HUES6 (cell line): ENCODE measurements around the gene AHNAK.
A peak's percentile ranks its signal among the peaks of the same experiment; 100 is the strongest.

Experiments
- H3K27ac ChIP-seq: 2 replicates; pipeline ENCODE4 v1.7.0; 2013; ENCODE audit warnings: low read depth, mild to moderate bottlenecking, low read length, inconsistent platforms
- H3K27me3 ChIP-seq: 2 replicates; pipeline ENCODE4 v1.6.1; 2013; ENCODE audit warnings: low read length; ENCODE audit not compliant: control insufficient read depth, insufficient read depth
- H3K36me3 ChIP-seq: 2 replicates; pipeline ENCODE4 v1.6.1; 2013; ENCODE audit warnings: low read length; ENCODE audit not compliant: control insufficient read depth, insufficient read depth
- H3K4me1 ChIP-seq: 2 replicates; pipeline ENCODE4 v1.6.1; 2013; ENCODE audit warnings: low read length; ENCODE audit not compliant: control insufficient read depth, insufficient read depth
- H3K4me3 ChIP-seq: 2 replicates; pipeline ENCODE4 v1.5.1; 2013; ENCODE audit warnings: low read depth, low read length
- H3K9ac ChIP-seq: one replicate; pipeline ENCODE4 v1.6.1; 2013; ENCODE audit warnings: mild to moderate bottlenecking, low read length
- H3K9me3 ChIP-seq: 2 replicates; pipeline ENCODE4 v1.6.1; 2013; ENCODE audit warnings: low read depth, low read length; ENCODE audit not compliant: control insufficient read depth, insufficient read depth

AHNAK gene

GRCh38 chr11:62508336-62509058 is 38.1 kb downstream of the AHNAK start:
- Histone ChIP-seq H3K9ac (peak overlapping the region; percentile 39), H3K4me3 (peak overlapping the region; percentile 25; the same call in 1 of the 2 replicates), H3K4me1 (peaks cover 34% of the 10 kb centered on the region), H3K27ac (peak overlapping the region; percentile 27; the same call in 1 of the 2 replicates), H3K9me3 (no peaks in the 10 kb centered on the region), H3K27me3 (peaks cover 6% of the 10 kb centered on the region; the same call in 1 of the 2 replicates), H3K36me3 (no peaks in the 10 kb centered on the region)

DNA sequence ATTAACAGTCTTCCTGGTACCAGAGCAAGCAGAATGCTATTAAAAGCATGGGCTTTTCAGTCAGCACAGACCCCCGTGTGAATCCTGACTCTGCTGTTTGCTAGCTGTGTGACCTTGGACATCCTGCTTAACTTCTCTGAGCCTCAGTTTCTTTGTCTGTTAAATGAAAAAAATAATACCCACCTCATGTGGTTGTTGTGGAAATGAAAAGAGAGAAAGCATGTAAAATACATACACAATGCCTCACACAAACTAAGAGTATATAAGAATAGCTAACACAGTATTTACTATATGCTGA is 39.5 kb downstream of the AHNAK start:
- Histone ChIP-seq H3K27ac (no peak overlapping the region), H3K4me3 (no peak overlapping the region), H3K4me1 (peaks cover 36% of the 10 kb centered on the region), H3K36me3 (no peaks in the 10 kb centered on the region), H3K9ac (no peak overlapping the region), H3K9me3 (no peaks in the 10 kb centered on the region), H3K27me3 (peaks cover 6% of the 10 kb centered on the region; the same call in 1 of the 2 replicates)

DNA sequence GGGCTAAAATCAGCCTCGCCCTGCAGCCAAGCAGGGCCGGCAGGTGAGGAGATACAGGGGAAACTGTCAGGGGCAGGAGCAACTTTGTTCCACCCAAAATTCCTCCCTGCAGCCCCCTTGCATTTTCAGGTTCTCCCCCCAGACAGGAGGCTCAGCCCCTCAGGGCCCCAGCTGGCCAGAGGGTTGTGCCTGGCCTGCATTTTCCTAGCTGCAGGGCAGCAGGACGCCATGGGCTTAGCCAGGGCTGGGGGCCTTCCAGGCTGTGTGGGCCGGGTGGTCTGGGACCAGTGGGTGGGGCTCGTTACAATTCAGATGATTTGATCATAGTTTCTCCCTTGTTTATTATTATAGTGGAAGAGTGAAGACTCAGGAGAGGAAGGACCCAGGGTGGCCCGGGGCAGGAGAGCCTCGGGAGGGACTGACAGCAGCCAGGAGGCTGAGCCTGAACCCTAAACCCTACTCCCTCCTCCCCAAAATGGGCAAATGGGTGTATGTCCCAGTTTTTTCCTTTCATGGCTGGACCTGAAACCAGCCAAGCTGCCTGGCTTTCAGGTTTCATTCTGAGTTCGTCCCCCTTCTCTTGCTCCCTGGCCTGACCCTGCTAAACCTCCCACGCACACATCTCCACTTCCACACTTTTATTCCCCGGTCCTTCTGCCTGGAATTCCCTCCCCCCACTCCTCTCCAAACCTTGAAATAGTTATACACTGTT is 40.0 kb downstream of the AHNAK start:
- H3K9me3 ChIP-seq = no peaks in the 10 kb centered on the region
- peaks cover 41% of the 10 kb centered on the region for H3K4me1 ChIP-seq
- peaks cover 6% of the 10 kb centered on the region; the same call in 1 of the 2 replicates for H3K27me3 ChIP-seq
- H3K36me3 ChIP-seq = no peaks in the 10 kb centered on the region
- no peak overlapping the region for H3K9ac ChIP-seq
- no peak overlapping the region for H3K4me3 ChIP-seq
- H3K27ac ChIP-seq = no peak overlapping the region

DNA sequence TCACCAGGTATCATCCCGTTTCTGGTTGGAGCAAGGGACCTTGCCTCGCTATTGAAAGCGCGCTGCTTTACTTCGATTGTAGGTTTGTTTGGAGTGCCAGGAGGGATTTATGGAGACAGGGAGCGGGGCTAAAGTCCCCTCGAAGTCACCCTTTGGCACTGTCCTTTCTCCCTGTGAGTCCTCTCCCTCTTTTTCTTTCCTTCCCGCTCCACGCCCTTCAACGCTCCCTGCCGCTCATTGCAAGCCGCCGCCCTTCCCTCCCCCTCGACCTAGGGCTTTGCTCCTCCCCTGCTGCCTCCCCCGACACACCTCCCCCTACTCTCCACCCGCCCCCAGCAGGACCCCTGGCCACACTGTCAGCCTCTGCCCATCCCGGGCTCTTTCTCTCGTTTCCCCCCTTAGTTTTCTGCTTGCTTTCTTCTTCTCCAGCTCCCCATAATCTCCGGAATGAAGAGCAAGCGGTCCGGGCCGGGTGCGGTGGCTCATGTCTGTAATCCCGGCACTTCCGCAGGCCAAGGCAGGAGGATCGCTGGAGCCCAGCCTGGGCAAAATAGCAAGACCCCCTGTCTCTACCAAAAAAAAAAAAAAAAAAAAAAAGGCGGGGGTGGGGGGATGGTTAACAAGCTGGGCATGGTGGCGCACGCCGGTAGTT is 41.0 kb downstream of the AHNAK start:
- Histone ChIP-seq H3K27ac (no peak overlapping the region), H3K27me3 (peaks cover 6% of the 10 kb centered on the region; the same call in 1 of the 2 replicates), H3K36me3 (no peaks in the 10 kb centered on the region), H3K4me3 (peak overlapping the region; percentile 47), H3K9ac (peak overlapping the region; percentile 27), H3K4me1 (peaks cover 46% of the 10 kb centered on the region), H3K9me3 (no peaks in the 10 kb centered on the region)

DNA sequence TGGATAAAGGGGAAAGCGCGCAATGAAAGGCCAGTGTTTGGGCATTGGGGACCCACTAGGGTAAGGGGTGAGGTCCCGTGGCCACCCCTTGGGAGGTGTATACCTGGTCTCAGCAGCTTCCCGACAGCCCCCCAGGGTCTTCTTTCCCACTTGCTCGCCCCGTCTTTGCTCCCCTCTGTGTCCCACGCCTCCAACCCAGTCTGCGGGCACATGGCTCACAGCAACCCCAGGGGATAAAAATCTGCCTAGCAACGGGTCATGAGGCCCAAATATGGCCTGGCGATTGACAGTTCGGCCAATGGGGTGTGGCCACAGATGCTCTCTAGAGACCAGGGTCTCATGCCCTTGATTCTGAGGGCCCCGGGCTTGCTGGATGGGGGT is 41.6 kb downstream of the AHNAK start:
- no peaks in the 10 kb centered on the region for H3K36me3 ChIP-seq
- peak overlapping the region; percentile 47 for H3K4me3 ChIP-seq
- H3K27ac ChIP-seq = no peak overlapping the region
- no peaks in the 10 kb centered on the region for H3K9me3 ChIP-seq
- H3K9ac ChIP-seq = peak overlapping the region; percentile 27
- peaks cover 51% of the 10 kb centered on the region for H3K4me1 ChIP-seq
- H3K27me3 ChIP-seq = peaks cover 6% of the 10 kb centered on the region; the same call in 1 of the 2 replicates

DNA sequence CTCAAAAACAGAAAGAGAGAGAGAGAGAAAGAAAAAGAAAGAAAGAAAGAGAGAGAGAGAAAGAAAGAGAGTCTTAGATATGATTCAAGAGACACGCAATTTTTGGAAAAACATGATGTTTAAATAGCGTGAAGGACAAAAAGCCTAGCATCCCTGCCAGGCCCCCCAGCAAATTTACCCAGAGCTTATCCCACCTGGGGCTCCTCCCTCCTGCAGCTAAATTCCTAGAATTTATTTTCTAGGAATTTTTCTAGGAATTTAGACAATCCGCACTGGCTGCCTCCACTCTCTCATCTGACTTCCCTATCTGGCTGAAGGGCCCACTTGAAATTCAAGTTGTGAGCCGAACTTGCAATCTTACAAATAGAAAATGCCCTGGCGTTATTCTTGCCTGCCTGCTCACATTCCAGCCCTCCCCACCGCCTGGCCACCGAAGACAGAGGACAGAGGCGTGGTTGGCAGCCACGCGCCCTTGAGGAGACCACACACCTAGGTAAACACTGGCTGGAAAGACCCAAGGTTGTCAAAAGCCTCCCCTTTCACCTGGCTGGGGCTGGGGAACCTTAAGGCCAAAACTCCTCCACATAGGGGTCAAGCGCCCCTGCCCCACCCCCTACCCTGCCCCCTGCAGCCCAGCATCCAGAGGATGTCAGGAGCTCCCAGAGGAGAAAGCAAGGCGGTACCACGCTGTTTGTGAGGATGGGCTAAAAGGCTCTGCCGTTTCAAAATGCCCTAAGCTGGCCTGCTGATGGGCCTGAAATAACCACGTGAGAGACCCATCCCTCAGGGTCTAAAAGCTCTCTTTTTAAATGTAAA is 42.2 kb downstream of the AHNAK start:
- peak overlapping the region; percentile 47 for H3K4me3 ChIP-seq
- no peaks in the 10 kb centered on the region for H3K36me3 ChIP-seq
- H3K27me3 ChIP-seq = peaks cover 6% of the 10 kb centered on the region; the same call in 1 of the 2 replicates
- H3K9ac ChIP-seq = no peak overlapping the region
- no peaks in the 10 kb centered on the region for H3K9me3 ChIP-seq
- peaks cover 58% of the 10 kb centered on the region for H3K4me1 ChIP-seq
- no peak overlapping the region for H3K27ac ChIP-seq

DNA sequence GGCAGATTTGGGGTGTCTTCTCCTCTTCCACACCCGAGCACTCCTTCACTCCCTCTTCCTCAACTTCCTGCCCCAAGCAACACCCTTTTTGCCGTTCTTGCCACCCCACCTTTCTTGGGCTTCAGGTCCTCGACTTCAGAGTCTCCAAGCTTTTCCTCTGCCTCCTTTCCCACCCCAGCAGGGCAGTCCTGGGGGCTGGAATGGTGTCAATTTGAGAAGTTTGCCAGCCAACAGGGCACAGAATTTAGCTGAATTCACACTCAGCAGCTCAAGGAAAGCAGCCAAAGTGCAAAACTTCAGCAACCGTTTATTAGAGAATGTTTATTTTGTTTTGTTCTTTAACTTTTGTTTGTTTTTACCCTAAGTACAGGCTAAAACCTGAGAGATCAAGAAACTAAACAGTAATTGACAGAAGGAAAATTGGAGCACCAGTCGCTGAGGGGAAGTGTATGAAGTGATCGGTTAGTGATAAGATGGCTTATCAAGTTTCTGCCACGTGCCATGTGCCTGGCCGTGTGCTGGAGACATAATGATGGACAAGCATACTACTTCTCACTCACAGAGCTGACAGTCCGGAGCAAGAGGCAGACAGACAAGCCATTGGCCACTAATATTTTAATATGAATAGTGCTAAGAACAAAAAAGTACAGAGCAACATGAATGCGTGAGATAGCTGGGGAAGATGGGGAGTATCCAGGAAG is 44.4 kb downstream of the AHNAK start:
- Histone ChIP-seq H3K9ac (no peak overlapping the region), H3K27me3 (peaks cover 6% of the 10 kb centered on the region; the same call in 1 of the 2 replicates), H3K4me3 (no peak overlapping the region), H3K9me3 (no peaks in the 10 kb centered on the region), H3K27ac (no peak overlapping the region), H3K4me1 (peaks cover 47% of the 10 kb centered on the region), H3K36me3 (no peaks in the 10 kb centered on the region)

GRCh38 chr11:62501432-62501891 is 45.1 kb downstream of the AHNAK start:
- no peak overlapping the region for H3K4me3 ChIP-seq
- H3K4me1 ChIP-seq = peaks cover 40% of the 10 kb centered on the region
- H3K9me3 ChIP-seq = no peaks in the 10 kb centered on the region
- no peaks in the 10 kb centered on the region for H3K36me3 ChIP-seq
- H3K27ac ChIP-seq = no peak overlapping the region
- peaks cover 6% of the 10 kb centered on the region; the same call in 1 of the 2 replicates for H3K27me3 ChIP-seq
- no peak overlapping the region for H3K9ac ChIP-seq

GRCh38 chr11:62500650-62501030 is 46.0 kb downstream of the AHNAK start:
- Histone ChIP-seq H3K9me3 (no peaks in the 10 kb centered on the region), H3K4me3 (no peak overlapping the region), H3K27ac (no peak overlapping the region), H3K36me3 (no peaks in the 10 kb centered on the region), H3K4me1 (peaks cover 36% of the 10 kb centered on the region), H3K27me3 (peaks cover 3% of the 10 kb centered on the region; the same call in 1 of the 2 replicates), H3K9ac (no peak overlapping the region)

GRCh38 chr11:62499944-62500649 is 46.5 kb downstream of the AHNAK start:
- no peak overlapping the region for H3K27ac ChIP-seq
- no peaks in the 10 kb centered on the region for H3K27me3 ChIP-seq
- no peak overlapping the region for H3K4me3 ChIP-seq
- no peaks in the 10 kb centered on the region for H3K9me3 ChIP-seq
- no peaks in the 10 kb centered on the region for H3K36me3 ChIP-seq
- peaks cover 33% of the 10 kb centered on the region for H3K4me1 ChIP-seq
- no peak overlapping the region for H3K9ac ChIP-seq
